ENCODE data around the gene DAPP1.

DNA sequence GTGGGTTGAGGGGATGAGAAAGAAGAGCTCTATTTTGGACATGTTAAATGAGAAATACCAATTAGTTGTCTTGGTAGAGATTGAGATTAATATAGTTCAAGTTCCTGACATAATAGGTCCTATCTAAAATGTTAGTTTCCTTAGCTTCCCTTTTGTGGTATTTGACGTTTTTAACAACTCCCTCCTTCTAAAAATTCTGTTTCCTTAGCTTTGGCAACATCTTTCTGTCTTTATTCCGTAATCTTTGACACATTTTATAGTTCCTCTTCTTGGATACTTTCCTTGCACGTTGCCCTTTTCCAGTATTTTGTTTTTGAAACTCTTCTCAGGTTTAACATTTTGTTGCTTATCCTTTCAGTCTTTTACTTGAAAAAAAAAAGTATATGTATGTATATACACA is 40.7 kb downstream of the DAPP1 start:
- no peak for TF ChIP-seq CTCF (conservative IDR thresholded peaks at IDR 0.05; ENCODE audit: low read length)
- TF ChIP-seq EZH2phosphoT487 (IDR thresholded peaks at IDR 0.05; ENCODE audit: borderline replicate concordance, low read depth, low read length) = no peak
